Esophagus squamous epithelium (tissue), 4 donors: ENCODE results near the gene BMPR1B.

Source experiments
- POLR2A ChIP-seq, 4 donors: fragments of 450-650 bp; IDR thresholded peaks; one replicate each; pipeline ENCODE4 v1.6.1; 2017; ENCODE audit warnings: antibody characterized with exemption in 4 of 4, mild to moderate bottlenecking in 4 of 4, moderate library complexity in 3 of 4
- TF ChIP-seq, protein P1 (sequence below), 6 experiments: fragments of 450-650 bp in 4 of 6; fragments of 200-600 bp in 2 of 6; sonication (generic) in 2 of 6; IDR thresholded peaks; one replicate each; pipeline ENCODE4 v1.5.1; 2016 to 2019; ENCODE audit warnings: antibody characterized with exemption in 6 of 6, mild to moderate bottlenecking in 4 of 6, moderate library complexity in 4 of 6

DNA sequence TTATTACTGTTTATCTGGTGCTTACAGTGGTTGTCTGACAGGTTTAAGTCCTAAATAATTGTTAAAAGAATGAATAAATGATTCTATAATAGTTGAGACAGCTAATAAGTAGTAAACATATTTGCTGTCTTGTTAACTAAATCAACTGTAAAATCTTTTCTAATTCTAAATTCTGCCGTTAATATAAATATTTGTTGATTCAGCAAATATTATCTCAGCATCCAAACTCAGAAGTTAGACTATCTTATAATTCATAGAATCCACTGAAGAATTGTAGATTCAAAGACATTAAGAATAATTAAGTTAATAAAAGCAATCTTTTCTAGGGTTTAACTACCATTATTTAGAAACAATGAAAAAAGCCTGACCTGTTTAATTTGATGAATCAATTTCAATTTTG lies 256.3 kb downstream of the BMPR1B start:
- TF ChIP-seq, protein P1, sequence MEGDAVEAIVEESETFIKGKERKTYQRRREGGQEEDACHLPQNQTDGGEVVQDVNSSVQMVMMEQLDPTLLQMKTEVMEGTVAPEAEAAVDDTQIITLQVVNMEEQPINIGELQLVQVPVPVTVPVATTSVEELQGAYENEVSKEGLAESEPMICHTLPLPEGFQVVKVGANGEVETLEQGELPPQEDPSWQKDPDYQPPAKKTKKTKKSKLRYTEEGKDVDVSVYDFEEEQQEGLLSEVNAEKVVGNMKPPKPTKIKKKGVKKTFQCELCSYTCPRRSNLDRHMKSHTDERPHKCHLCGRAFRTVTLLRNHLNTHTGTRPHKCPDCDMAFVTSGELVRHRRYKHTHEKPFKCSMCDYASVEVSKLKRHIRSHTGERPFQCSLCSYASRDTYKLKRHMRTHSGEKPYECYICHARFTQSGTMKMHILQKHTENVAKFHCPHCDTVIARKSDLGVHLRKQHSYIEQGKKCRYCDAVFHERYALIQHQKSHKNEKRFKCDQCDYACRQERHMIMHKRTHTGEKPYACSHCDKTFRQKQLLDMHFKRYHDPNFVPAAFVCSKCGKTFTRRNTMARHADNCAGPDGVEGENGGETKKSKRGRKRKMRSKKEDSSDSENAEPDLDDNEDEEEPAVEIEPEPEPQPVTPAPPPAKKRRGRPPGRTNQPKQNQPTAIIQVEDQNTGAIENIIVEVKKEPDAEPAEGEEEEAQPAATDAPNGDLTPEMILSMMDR (IDR thresholded peaks at IDR 0.05): no peak
- TF ChIP-seq POLR2A (IDR thresholded peaks at IDR 0.05): no peak
